NK-92 treated with Interleukin-12 subunit alpha and Interleukin-12 subunit beta, amount 100 ng/mL, for 24 hours (cell line): ENCODE data around the gene CLDN17.

Experiments
- DNase-seq: peaks from one replicate; lab custom pipeline; 2025; lab: John Stamatoyannopoulos, UW

CLDN17 gene

GRCh38 chr21:30117631-30118030 is 49.0 kb downstream of the CLDN17 start:
- no peak for DNase-seq

- DNase-seq, result no peak
These were observed 50.1 kb downstream of the CLDN17 start for GRCh38 chr21:30116479-30116878.
